Osteoblast (primary cell): Measurements from ENCODE around the gene PLCG2. TPM values are rescaled to one million over a fixed set of nuclear protein-coding genes. Genes with fewer than 3 reads are reported as not detected.

Experiments used
- DNase-seq: peaks from one replicate; pipeline ENCODE4 v3.0.0; 2011; ENCODE audit warnings: low spot score, mixed read lengths; ENCODE audit not compliant: insufficient read length; ENCODE audit errors: missing footprints
- H2AFZ ChIP-seq: 2 replicates; pipeline ENCODE4 v1.6.0; 2011; ENCODE audit warnings: mild to moderate bottlenecking, low read length
- H3K27ac ChIP-seq: 2 replicates; pipeline ENCODE4 v1.5.1; 2011; ENCODE audit warnings: mild to moderate bottlenecking, low read depth, low read length, moderate library complexity
- H3K27me3 ChIP-seq: 2 replicates; pipeline ENCODE4 v1.6.0; 2012; ENCODE audit warnings: mild to moderate bottlenecking, control low read depth, inconsistent platforms, low read length, moderate library complexity; ENCODE audit not compliant: insufficient read depth
- H3K36me3 ChIP-seq: 2 replicates; pipeline ENCODE4 v1.5.1; 2011; ENCODE audit warnings: mild to moderate bottlenecking, low read length, control low read depth, moderate library complexity; ENCODE audit not compliant: insufficient read depth
- H3K4me1 ChIP-seq: 2 replicates; pipeline ENCODE4 v1.5.1; 2011; ENCODE audit warnings: mild to moderate bottlenecking, low read length, control low read depth, moderate library complexity; ENCODE audit not compliant: insufficient read depth
- H3K4me2 ChIP-seq: 2 replicates; pipeline ENCODE4 v1.6.0; 2011; ENCODE audit warnings: mild to moderate bottlenecking, low read length; ENCODE audit not compliant: insufficient read depth
- H3K4me3 ChIP-seq: fragments of 200-600 bp; sonication (generic); 3 replicates; pipeline ENCODE4 v1.5.1; 2012; ENCODE audit warnings: mild to moderate bottlenecking, low read length, inconsistent platforms; ENCODE audit not compliant: insufficient read depth
- H3K79me2 ChIP-seq: 2 replicates; pipeline ENCODE4 v1.6.0; 2012; ENCODE audit warnings: mild to moderate bottlenecking, low read length, control low read depth, inconsistent platforms; ENCODE audit not compliant: insufficient read depth
- H3K9me3 ChIP-seq: 2 replicates; pipeline ENCODE4 v1.5.1; 2011; ENCODE audit warnings: low read depth, low read length, control low read depth
- H4K20me1 ChIP-seq: 2 replicates; pipeline ENCODE4 v1.6.0; 2012; ENCODE audit warnings: mild to moderate bottlenecking, low read length, control low read depth; ENCODE audit not compliant: insufficient read depth
- total RNA-seq: library from RNA; depleted of rRNA; stranded (reverse); fragments of >200 nt; gene quantifications from 2 replicates; pipeline ENCODE4 v1.2.3, GENCODE V29; 2012
- TF ChIP-seq, protein P1 (sequence below): IDR thresholded peaks from 2 replicates; pipeline ENCODE4 v1.5.1; 2011; ENCODE audit warnings: mild to moderate bottlenecking, low read depth, low read length, moderate library complexity; ENCODE audit errors: extremely low read depth

The PLCG2 gene
- total RNA-seq, 1 donor, result 1.1 TPM

DNA sequence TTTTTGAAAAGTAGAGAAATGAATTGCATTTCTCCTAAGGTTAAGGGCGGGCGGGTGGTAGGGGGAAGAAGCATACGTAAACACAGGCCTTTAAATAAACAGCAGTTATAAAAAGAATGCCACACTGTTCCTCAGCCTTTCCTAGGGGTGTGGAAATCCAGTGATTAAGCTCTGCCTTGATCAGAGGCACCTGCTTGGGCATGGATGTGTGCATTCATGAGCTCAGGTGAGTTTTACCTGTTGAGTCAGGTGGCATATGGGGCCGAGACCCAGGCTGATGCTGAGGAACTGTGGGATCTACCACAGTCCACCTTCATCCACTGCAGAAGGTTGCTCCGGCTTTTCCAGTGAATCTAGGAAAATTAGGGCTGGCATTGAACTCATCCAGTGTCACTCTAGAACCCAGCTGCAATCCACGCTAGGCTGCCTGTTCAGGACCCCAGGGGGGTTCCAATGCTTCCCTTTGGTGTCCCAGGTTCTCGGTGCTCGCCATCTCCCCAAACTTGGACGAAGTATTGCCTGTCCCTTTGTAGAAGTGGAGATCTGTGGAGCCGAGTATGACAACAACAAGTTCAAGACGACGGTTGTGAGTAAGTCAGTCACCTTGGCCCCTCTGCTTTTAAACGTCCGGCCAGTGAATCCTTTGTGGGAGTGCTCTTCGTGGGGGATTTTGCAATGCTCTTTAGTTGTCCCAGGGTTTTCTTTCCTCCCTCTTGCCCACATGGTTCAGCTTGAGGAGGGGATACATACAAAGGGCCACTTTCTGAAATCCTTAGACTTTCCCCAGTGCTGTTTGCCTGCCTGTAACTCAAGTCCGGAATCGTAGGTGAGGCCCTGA, 159.5 kb downstream of the PLCG2 start:
- H3K4me3 ChIP-seq, result no peak overlapping the region
- H2AFZ ChIP-seq, result no peak overlapping the region
- peaks cover 5% of the 10 kb centered on the region for H3K4me1 ChIP-seq
- H3K27ac ChIP-seq, result no peak overlapping the region
- H3K36me3 ChIP-seq, result no peaks in the 10 kb centered on the region
- H3K27me3 ChIP-seq, result peaks cover 6% of the 10 kb centered on the region
- no peaks in the 10 kb centered on the region for H4K20me1 ChIP-seq
- TF ChIP-seq, protein P1, sequence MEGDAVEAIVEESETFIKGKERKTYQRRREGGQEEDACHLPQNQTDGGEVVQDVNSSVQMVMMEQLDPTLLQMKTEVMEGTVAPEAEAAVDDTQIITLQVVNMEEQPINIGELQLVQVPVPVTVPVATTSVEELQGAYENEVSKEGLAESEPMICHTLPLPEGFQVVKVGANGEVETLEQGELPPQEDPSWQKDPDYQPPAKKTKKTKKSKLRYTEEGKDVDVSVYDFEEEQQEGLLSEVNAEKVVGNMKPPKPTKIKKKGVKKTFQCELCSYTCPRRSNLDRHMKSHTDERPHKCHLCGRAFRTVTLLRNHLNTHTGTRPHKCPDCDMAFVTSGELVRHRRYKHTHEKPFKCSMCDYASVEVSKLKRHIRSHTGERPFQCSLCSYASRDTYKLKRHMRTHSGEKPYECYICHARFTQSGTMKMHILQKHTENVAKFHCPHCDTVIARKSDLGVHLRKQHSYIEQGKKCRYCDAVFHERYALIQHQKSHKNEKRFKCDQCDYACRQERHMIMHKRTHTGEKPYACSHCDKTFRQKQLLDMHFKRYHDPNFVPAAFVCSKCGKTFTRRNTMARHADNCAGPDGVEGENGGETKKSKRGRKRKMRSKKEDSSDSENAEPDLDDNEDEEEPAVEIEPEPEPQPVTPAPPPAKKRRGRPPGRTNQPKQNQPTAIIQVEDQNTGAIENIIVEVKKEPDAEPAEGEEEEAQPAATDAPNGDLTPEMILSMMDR, result no peak
- DNase-seq, result no peak
- no peaks in the 10 kb centered on the region for H3K79me2 ChIP-seq
- H3K4me2 ChIP-seq, result no peak overlapping the region
- H3K9me3 ChIP-seq, result no peaks in the 10 kb centered on the region

DNA sequence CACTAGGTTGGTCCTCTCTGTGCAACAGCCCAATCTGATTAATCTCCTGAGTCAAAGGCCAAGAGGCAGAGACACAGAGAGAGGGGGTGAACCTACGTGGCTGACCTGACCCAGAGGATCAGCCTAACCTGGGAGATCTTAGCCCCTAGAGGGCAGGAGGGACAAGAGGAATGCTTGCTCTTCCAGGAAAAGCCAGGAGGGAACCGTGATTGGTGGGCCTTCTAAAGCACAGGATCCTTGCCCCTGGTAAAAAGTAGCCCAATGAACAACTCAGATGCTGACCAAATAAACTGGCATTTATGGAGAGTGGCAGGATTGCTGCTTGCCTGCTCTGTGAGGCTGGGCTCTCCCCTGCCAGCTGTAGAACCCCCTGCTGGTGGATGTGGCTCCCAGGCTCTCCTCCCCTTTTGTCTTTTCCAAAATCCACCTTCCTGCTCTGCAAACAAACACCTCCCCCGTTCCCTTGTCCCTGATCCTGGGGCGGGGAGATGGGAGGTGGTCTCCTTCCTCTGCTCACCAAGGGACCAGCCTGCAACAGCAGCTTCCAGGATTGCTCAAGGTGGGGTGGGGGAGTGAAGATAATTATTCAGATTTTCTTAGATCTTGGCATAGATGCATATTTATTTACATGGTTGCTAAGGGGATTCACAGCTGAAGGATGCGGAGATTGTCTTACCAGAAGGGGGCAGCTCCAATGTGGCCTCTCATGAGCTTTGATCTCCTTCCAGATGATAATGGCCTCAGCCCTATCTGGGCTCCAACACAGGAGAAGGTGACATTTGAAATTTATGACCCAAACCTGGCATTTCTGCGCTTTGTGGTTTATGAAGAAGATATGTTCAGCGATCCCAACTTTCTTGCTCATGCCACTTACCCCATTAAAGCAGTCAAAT, 160.3 kb downstream of the PLCG2 start:
- Histone ChIP-seq H3K4me3 (no peak overlapping the region), H3K4me2 (no peak overlapping the region), H3K27me3 (peaks cover 6% of the 10 kb centered on the region), H3K4me1 (peaks cover 5% of the 10 kb centered on the region), H3K9me3 (no peaks in the 10 kb centered on the region), H3K36me3 (no peaks in the 10 kb centered on the region), H4K20me1 (no peaks in the 10 kb centered on the region), H3K79me2 (no peaks in the 10 kb centered on the region), H3K27ac (no peak overlapping the region), H2AFZ (no peak overlapping the region)
- TF ChIP-seq, protein P1, result no peak
- no peak for DNase-seq

DNA sequence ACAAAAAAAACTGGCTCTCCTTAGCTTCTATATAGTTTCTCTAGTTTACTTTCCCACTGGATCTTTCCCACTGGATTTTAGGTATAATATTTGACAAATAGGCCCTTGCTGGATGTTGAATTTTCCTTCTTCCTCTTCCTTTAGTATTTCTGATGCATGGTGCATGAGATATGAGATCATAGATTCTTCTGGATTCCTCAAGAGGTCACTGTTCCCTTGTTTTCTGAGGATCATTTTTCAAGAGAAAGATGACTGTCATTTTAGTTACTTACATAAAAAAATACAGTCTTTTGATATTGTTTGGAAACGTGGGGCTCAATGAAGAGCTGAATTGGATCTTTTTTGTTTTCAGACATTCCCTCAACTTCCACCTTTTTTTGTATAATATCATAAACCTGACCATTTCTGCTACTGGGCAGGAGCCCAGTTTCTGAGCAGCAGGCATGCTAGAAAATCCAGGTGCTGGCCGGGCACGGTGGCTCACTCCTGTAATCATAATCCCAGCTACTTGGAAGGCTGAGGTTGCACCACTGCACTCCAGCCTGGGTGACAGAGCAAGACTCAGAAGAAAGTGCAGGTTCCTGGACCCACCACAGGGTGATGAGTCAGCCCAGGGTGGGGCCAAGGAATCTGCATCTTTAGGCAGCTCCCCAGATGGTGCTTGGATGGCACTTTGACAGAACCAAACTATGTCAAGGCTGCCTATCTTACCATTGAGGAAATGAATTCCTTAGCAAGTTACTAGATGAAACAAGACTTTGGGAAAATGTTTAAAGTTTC, 161.9 kb downstream of the PLCG2 start:
- Histone ChIP-seq H3K27ac (no peak overlapping the region), H3K27me3 (peaks cover 6% of the 10 kb centered on the region), H3K36me3 (no peaks in the 10 kb centered on the region), H3K4me2 (no peak overlapping the region), H3K79me2 (no peaks in the 10 kb centered on the region), H3K4me3 (no peak overlapping the region), H4K20me1 (no peaks in the 10 kb centered on the region), H2AFZ (no peak overlapping the region), H3K9me3 (no peaks in the 10 kb centered on the region), H3K4me1 (peaks cover 16% of the 10 kb centered on the region)
- DNase-seq, result no peak
- TF ChIP-seq, protein P1, result peak; percentile 65
